ENCODE results near the gene SRPX2. TPM values are rescaled to one million over a fixed set of nuclear protein-coding genes. Genes with fewer than 3 reads are reported as not detected.

Gene SRPX2
- total RNA-seq, 4 donors from 2014 or later = 77.9 to 327 (median 148) TPM

DNA sequence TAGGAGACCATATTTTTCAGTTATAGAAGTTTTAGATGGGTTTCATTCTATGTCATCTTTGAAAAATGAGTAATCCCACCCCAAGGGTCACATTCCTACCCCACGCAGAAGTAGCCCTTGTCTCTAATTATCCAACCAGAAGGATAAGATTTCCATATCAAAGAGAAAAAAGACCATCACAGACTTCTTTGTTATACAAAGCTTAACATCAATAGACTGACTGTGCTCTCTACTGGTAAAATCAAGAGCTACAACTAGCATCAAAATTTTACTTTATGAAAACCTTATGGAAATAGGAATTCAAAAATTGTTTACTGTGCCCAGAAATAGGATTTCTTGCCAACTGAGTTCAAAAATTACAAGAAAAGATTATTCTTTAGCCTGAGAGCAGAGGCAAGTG lies 34.4 kb upstream of the SRPX2 start:
- ATAC-seq (ENCODE audit: low FRiP score) = no peak
- TF ChIP-seq, protein P1, sequence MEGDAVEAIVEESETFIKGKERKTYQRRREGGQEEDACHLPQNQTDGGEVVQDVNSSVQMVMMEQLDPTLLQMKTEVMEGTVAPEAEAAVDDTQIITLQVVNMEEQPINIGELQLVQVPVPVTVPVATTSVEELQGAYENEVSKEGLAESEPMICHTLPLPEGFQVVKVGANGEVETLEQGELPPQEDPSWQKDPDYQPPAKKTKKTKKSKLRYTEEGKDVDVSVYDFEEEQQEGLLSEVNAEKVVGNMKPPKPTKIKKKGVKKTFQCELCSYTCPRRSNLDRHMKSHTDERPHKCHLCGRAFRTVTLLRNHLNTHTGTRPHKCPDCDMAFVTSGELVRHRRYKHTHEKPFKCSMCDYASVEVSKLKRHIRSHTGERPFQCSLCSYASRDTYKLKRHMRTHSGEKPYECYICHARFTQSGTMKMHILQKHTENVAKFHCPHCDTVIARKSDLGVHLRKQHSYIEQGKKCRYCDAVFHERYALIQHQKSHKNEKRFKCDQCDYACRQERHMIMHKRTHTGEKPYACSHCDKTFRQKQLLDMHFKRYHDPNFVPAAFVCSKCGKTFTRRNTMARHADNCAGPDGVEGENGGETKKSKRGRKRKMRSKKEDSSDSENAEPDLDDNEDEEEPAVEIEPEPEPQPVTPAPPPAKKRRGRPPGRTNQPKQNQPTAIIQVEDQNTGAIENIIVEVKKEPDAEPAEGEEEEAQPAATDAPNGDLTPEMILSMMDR (IDR thresholded peaks at IDR 0.05) = no peak
- DNase-seq (ENCODE audit: low spot score) = no peak

- ATAC-seq (ENCODE audit: low FRiP score) (no peak), DNase-seq (ENCODE audit: low spot score) (no peak)
- TF ChIP-seq, protein P1 (IDR thresholded peaks at IDR 0.05) = no peak
Measured at GRCh38 chrX:100611951-100612350, 32.0 kb upstream of the SRPX2 start.

GRCh38 chrX:100615005-100615404 lies 29.0 kb upstream of the SRPX2 start:
- TF ChIP-seq, protein P1 (IDR thresholded peaks at IDR 0.05) = no peak
- ATAC-seq (ENCODE audit: low FRiP score) (no peak), DNase-seq (ENCODE audit: low spot score) (no peak)

DNA sequence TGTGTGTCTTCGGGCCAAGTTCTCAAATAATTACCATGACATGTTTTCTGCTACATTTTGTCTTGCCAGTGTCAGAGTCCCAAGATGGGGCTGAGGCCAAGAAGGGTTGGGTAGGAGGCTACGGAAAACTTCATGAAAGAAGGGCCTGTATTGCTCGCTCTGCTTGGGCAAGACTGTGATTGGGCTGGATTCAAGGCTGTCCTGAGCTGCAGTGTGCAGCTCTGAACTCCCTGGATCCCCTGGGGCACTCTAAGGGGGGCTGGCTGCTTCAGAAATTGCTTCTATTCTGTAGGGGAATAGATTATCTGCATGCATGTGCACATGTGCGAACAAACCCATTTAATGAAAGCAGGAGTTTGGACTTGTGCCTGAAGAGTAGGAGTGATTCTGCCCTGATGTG lies 21.0 kb upstream of the SRPX2 start:
- TF ChIP-seq, protein P1 (IDR thresholded peaks at IDR 0.05) = no peak
- ATAC-seq (ENCODE audit: low FRiP score) (no peak), DNase-seq (ENCODE audit: low spot score) (no peak)

DNA sequence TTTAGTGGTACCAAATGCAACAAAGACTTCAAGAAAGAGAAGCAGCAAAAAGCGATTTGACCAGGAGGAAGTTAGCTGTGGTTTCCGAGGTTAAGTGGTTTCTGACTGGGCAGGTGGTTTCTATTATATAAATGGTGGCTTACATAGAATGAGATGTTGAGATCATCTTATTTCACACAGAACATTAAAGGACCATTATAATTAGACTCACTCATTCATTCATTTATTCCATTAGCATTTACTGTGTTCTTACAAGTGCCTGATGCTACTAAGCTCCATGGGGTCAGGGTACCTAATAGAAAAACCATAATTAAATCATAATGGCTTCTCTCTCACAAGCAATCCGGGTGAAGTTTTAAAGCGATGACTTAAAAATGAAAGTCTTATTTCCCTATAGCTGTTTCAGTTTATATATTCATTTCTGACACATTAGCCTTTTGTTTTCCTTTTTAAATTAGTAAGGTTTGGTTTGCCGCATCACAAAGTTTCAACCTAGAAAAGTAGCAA lies 18.0 kb upstream of the SRPX2 start:
- no peak for DNase-seq (ENCODE audit: low spot score)
- TF ChIP-seq, protein P1 (IDR thresholded peaks at IDR 0.05) = no peak
- ATAC-seq (ENCODE audit: low FRiP score) = no peak

DNA sequence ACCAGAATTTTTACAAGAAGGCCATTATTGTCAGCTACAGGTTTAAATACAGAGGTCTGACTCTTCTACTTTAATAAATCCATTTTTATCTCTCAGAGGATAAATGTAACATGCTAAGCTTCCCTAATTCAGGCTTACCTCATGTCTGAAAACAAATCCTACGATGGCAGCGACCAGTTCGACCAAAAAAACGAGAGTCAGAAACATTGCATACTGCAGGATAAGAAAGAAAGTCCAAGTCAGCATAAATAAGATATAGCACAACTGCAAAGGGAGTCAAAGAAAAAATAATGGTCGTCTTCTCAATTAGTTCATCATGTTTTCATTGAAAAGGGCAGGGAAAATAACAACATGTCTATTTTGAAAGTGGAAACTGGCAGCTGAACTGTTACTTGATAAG lies 9.0 kb upstream of the SRPX2 start:
- TF ChIP-seq, protein P1 (IDR thresholded peaks at IDR 0.05) = no peak
- ATAC-seq (ENCODE audit: low FRiP score) (no peak), DNase-seq (ENCODE audit: low spot score) (no peak)

DNA sequence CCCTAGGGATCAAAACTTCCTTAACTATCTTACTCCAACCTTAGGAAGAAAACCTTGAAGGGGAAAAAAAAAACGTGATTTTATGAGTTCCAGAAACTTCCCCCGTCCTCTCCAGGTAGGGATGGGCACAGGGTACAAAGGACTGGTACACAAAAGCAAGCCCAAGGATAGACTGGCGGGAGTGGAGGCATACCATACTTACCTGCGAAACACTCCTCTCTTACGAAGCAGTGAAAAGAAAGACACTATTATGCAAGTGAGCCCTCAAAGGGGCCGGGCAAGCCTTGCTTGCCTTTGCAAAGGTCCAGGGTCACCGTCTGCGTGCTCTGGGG lies 8.0 kb upstream of the SRPX2 start:
- TF ChIP-seq, protein P1 (IDR thresholded peaks at IDR 0.05) = no peak
- ATAC-seq (ENCODE audit: low FRiP score) (peak; percentile 25), DNase-seq (ENCODE audit: low spot score) (no peak)

Measured in omental fat pad (tissue), 4 donors.